Activated T-helper 1 cell treated with Interleukin-2 at 50 U/mL for 16 hours (primary cell): ENCODE measurements around the gene COG7.
"Not testable (repeated sequence)": the region's sequence is repeated elsewhere in the genome, so short reads cannot be mapped to it uniquely, and the experiment has no call there.

Source experiments
- DNase-seq: peaks from one replicate; pipeline ENCODE4 v3.0.0-alpha.2; 2020; ENCODE audit warnings: low read depth

The COG7 gene

DNA sequence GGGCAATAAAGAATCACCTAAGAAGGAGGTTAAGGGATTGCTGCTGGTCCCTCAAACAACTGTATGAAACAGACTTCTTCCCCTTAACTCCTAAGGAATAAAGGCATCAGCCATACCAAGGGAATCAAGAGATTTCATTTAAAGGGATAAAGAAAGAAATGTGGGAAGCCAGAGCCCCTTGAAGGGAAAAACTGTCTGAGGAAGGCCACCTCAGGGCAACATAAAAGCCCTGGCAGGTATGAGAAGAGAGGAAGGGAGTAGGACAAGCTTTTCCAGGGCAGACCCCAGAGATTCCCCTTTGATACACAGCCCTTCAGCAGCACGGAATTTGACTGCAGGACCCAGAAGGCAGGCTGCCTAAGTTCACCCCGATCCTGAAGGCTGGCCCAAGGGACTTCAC, 43.5 kb downstream of the COG7 start:
- DNase-seq = no peak

DNA sequence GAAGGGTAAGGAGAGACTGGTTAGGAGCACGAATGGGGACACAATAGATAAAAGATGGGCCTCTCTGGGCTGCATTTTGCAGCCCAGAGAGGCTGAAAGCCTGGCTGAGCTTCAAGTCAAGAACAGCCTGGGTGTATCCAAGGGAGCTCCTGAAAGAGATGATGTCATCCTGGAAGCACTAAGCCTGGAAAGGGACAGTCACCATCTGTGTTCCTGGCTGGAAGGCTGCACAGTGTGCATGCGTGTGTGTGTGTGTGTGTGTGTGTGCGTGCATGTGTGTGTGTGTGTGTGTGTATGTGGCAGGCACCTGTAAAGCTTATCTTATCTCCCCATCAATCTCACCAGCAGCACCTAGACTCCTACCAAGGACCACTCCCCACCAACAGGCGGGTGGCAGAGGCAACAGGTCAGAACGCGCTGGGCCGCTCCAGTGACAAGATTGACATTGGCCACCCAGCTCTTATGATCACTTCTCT, 44.1 kb downstream of the COG7 start:
- no peak for DNase-seq

DNA sequence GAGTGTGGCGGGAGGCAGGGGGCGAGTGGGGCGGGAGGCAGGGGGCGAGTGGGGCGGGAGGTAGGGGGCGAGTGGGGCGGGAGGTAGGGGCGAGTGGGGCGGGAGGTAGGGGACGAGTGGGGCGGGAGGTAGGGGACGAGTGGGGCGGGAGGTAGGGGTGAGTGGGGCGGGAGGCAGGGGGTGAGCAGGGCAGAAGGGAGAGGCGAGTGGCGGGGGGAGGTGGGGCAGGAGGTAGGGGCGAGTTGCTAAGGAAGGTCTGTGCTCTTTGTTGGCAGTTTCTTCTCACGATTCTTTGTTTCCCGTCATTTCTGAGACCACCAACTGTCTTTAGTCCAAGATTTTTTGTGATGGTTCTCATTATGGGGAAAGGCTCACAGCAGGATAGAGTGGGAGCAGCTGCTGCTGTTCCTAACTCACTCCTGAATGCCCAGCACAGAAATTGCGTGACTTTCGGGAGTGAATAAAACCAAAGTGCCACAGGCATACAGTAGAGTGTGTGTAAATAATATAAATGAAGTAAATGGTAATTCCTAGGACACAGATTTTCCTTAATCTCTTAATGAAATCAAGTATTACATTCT, 44.7 kb downstream of the COG7 start:
- no peak for DNase-seq

DNA sequence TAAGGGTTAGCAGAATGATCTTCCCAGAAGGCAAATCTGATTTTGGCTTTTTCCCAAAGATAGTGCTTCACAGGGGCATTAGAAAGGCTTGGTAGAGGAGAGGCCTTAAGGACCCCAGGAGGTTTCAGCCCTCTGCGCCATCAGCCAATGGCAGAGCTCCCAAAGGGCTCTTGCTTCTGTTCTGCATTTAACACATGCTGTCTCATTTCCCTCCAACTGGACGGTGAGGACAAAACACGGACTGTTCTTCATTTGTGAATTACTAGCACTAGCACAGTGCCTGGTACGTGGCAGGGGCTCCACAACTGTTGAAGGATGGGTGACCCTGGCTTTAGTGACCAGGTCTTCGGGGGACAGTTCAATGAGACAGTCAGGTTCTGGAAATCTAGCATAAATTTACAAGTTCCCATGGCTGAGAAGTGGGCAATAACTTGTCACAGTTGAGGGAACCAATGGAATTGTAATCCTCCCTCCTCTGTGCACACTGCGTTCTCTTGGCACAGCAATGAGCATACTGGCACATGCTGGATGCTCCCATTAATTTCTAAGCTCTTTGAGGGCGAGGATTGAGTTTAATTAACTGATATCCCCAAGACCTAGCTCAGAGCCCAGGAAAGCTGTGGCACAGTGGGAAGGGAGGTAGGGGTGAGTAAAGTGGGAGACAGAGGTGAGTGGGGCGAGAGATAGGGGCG, 45.4 kb downstream of the COG7 start:
- DNase-seq = no peak

DNA sequence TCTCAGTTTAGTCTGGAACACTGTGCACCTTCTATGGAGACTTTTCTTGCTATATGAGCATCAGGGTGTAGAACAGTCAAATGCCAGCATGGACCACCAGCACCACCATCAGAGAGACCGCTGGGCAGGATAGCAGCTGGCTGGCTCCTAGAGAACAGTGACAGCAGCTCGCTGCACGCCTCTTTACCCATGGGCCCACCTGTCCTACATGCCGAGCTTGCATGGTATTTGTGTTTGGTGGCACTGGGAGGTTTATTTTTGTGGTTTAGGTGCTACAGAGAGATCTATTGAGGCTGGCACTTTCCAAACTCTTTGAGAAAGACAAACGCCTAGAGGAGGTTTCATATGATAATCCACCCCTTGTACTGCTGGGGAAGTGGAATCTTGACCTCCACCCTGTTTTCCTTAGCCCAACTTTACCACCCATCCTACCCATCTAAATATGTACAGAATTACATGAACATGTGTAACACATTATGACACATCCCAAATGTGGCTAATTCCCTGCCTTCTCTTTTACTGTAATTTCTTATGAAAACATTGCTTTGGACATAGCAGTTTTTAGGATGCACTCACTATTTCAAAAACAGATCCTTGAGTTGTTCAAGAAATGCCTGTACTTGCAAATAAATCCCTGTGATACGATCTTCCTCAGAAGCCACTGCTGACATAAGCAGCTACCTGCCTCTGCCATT, 46.3 kb downstream of the COG7 start:
- DNase-seq = no peak

DNA sequence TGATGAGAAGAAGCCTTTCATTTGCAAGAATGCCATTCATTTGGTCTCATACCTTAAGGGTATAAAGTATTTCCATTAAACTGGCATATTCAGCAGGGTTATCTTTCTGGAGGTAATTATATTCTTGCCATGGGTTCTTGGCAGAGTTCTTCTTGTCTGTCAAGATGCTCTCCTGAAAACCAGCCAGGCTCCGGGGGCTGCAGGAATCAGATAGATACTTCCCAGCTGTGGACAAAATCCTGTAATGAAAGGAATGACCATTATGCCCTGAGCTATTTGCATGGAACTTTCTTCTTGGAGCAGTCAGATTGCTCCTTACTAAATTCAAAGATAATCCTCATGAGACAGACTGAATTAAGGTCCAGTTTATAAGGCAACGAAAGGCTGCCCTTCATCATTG, 47.0 kb downstream of the COG7 start:
- DNase-seq = no peak

DNA sequence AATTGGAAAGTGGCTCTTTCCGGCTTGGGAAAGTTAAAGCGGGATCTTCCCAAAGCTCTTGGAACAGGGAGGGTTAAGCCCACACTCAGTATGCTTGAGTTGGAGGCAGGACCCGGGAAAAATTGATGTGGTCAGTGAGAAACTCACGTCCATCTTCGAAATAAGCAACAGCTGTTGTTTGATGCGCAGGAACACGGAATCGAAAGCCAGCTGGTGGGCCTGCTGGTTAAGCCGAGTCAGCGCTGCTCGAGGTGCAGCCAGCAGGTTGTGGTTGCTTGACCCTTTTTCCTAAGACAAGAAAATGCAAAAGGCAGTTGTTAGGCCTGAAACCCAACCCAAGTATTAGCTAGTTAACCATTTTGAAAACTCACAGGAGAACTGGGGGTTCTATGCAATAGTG, 49.4 kb downstream of the COG7 start:
- no peak for DNase-seq

DNA sequence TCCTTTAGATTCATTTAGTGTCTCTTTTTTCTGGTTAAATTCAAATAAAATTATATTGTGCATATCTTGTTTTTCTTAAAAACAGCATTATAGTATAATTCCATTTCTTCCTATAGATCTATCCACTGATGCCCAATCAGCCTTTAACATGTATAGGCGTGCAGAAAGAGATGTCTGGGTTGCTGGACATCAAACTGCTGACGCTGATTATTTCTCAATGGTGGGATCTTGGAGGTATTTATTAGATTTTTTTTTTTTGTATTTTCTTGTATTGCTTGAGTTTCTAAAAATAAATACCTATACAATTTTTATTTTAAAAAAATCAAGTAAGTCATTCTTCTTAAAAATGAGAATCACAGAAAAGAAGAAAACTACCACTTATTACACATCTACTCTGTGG, 50.9 kb downstream of the COG7 start:
- no peak for DNase-seq

DNA sequence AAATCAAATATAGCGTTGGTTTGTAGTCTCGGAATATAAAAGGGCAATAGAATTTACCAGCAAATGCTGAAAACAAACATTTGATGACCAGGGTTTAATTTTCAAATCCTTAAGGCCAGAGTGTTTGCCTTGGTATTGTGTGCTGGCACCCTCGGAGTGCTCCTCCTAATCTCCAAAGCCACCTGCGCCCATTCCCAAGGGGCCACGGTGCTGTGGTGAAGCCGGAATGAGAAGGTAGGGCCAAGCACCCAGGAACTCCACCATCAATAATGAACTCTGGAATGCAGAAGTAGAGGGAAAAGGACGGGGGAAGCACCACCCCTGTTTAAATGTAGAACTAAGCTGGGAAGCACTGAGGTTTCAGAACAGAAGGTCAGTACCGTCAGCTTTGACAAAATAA, 51.9 kb downstream of the COG7 start:
- no peak for DNase-seq

DNA sequence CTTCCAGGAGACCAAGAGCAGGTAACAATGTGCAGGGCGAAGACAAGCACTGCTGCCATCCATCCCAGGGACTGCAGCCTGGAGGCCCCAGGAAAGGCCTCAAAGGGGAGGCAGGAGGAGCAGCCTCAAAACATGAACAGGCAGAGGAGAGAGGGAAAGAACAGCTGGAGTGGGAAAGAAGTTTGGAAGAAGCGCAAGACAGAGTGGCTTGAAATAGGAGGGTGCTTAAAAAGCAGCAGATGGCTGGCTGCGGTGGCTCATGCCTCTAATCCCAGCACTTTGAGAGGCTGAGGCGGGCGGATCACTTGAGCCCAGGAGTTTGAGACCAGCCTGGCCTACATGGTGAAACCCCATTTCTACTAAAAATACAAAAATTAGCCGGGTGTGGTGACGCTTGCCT, 52.5 kb downstream of the COG7 start:
- DNase-seq = not testable (repeated sequence)

DNA sequence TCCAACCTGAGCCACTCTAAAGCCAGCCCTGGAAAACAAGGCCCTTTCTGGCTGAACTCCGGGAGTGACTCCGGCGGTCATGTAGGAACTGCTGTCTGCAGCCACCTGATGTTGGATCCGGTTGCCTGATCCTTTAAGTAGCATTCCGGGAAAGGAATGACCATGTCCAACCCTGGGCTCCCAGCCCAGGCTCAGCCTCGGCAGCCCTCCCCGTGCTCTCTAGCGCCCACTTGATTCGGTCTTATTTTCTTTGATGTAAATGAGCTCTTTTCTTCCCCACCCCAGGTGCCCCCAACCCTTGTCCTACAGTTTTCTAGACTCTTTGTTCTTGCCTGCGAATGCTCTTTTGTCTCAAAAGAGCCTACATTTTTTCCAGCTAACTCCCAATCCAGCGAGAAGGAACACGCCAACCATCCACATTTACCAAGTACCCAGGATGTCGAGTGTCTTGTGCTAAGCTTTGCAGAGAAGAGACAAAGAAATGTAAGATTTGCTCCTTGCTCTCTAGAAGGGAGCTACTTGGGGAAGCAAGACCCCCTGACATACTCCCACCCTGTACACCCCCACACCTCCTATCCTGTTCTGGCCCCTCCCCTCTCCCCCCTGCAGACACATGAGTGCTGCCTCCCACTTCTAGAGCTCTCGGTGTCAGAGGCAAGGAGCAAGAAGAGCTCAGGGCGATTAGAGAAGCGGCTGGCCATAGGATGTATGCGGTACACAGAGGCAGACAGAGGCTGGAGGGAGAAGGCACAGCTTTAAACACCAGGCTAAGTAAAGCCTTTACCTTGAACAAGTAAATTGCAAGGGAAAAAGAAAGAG, 53.8 kb downstream of the COG7 start:
- DNase-seq = no peak

DNA sequence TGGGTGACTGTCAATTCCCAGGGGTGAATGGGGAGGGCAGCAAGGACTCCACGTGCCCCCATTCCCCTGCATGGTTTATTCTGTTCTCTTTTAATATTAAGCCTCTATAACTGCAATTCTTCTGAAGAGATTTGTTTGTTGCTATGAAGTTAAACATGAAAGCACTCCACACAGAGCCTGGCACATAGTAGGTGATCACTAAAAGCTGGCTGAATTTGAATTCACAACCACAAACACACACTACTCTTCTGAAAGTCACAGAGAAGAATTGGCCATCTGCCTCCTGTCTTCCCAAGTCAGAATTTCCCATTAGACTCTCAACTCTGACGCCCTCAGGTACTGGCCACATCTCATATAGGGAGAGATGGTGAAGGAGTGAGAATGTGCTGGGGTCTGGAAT, 55.5 kb downstream of the COG7 start:
- DNase-seq = no peak

DNA sequence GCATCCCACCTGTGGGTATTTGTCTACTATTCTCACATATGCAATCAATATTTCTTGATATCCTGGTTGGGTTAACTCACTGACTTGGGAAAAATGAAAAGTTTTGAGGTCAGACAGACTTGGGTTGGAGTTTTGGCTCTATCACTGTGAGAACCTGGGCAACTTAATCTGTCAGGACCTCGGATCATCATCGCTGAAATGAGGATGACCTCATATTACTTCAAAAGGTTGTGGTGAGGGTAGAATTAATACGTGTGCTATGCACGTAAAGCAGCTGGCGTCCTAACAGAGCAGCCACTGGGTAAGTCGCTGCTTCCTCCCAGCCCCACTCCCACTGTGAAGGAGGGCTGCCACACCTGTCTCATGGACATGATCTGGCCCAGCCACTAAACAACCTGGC, 57.3 kb downstream of the COG7 start:
- no peak for DNase-seq

DNA sequence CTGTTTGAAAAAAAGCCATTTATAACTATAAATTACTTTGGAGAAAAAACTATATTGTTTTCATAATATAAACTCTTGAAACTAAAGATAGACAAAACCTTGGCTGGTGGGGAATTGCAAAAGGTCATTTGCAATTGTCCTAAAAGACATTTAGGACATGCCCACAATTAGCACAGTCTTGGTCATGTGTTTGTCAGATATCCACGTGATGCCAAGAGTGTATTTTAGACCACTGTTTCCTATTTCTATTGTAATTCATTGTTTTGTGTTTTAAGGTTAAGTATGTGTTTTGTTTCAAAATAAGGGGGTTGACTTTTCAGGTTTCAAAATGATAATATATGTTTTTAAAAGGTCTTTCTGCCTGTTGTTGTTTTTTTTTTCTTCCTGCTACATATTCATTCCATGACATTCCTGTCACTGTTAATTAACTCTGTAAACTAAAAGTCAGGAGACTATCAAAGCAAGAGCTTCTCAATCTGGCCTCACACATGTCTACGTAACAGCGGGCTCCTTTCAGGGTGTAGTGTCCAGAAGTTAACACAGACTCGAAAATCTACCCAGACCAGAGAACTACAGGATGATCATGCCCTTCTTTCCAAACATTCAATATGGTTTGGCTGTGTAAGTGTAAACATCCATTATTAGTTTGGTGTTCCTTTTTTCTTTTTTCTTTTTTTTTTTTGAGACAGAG, 58.7 kb downstream of the COG7 start:
- no peak for DNase-seq

DNA sequence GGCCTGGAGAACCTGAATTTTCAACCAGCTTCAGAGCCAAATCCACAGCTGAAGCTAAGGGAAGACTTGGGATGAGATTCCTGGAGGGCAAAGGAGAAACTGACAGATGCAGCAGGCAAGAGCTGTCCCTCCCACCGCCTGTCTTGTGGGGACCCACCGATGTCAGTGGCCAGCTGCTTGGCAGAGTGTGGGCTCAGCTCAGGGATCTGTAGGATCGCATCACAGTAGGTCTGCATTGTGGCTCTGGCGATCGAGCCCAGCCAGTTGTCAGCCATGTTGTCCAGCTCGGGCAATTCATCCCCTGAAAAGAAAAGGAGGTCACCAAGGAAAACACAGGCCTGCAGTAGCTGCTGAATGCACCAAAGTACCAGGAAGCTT, 60.8 kb downstream of the COG7 start:
- no peak for DNase-seq

DNA sequence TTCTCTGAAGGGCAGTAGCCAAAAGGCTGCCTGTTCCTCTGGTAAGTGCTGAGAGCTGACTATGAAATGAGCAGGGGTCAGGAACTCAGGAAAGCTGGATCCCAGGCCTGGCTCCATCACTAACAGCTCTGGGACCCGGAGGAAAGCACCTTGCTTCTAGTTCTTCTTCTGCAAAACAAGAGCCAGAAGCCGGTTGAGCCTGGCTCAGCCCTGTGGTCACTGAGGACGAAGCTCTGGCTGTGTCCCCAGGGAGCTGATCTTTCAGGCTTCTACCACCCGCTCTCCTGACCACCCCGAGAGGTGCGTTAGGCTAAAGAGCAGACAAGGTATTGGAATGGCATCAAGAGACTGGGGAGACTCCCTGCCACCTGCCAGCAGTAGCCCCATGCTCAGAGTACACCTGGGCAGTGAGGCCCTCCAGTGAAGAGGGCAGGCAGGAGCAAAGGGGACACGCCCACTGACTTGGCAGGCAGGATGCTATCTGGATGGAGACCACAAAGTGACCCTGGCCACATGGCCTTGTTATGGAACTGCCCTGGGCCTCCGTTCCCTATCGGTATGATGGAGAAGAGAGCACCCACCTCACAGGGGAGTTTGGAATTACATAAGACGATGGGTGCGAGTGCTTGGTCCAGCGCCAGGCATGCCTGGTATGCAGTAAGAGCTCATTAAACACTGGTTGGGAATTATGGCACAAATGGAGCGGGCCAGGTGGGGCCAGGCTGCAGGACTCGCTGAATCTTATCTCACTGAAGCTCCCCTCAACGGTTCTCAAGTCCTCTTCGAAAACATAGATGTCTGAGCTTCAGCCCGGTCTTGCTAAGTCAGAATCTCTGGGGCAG, 61.4 kb downstream of the COG7 start:
- DNase-seq = no peak

DNA sequence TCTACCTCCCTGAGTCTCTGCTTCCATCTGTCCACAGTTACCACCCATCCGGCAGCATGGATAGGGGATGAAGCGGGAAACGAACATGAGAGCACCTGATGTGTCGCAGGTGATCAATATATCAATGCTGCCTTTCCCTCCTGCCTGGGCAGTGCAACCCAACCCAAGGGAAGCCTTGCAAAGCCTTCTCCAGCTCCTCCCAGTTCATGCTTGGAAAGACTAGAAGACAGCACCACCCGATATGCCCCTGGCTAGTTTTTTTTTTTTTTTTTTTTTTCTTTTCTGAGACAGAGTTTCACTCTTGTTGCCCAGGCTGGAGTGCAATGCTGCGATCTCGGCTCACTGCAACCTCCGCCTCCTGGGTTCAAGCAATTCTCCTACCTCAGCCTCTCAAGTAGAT, 63.1 kb downstream of the COG7 start:
- not testable (repeated sequence) for DNase-seq

DNA sequence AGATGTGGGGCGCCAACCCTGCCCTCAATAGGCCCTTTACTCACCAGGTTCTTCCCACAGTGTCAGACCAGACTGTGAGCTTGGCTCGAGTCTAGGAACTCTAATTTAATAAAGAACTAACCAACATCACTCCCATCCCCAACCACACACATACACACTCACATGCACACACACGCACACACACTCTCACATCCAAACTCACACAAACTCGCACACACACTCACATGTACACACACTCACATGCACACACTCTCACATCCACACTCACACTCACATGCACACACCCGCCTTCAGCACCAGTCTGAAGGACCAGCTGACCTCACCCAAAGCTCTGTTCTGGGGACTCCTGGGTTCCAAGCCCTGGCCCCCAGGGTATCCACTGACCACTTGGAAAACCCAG, 63.8 kb downstream of the COG7 start:
- DNase-seq = no peak

DNA sequence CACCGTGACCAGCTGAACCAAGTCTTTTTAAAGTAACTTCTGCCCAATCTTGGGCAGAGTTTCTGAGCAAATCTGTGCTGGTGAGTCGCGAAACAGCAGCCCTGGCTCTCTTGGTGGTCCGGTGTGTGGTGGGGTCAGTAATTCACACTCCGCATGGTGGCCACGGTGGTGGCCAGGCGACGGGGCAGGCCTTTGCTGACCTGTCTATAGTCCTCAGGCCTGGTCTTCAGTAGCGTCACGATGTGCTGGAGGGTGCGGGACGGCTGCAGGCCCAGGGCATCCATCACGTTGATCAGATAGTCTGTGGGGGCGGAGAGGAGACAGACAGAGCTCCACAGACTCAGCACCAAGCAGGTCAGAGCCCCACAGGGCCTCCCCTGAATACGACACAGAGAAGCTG, 64.2 kb downstream of the COG7 start:
- no peak for DNase-seq

DNA sequence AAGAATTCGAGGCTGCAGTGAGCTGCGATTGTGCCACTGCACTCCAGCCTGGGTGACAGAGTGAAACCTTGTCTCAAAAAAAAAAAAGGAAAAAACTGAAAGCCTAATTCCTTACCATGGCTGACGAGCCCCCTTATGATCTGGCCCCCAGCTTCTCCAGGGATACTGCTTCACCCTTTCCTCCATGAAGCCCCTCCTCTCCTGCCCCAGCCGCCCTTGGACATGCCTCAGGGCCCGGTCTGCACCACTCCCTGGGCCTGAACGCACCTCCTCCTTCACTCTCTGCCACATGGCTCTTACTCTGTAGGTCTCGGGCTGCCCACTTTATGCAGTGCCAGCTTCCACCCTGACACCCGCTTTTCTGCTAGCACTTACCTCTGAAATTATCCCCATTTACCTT, 65.3 kb downstream of the COG7 start:
- DNase-seq = no peak

DNA sequence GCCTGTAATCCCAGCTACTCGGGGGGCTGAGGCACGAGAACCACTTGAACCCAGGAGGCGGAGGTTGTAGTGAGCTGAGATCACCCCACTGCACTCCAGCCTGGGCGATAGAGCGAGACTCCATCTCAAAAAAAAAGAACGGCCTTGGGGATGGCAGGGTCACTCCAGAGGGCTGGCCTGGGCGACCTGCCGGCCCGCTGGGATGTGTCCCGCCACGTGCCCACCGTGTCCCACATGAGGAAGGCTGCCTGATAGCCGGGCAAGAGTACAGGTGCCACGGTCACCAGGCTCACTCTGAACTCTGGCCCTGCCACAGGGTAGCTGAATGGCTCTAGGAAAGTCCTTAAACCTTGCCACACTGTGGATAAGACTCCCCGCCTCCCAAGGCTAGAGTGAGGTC, 67.5 kb downstream of the COG7 start:
- DNase-seq = no peak
